HepG2 (cell line): ENCODE results near the gene IRF2. TPM values are rescaled to one million over a fixed set of nuclear protein-coding genes. Genes with fewer than 3 reads are reported as not detected.

ENCODE experiments used
- ATAC-seq: fragments of 200-7000 bp; cut with Tn5 transposase; 3 replicates; pipeline ENCODE4 v1.9.1; 2020; ENCODE audit warnings: mild to moderate bottlenecking, moderate library complexity
- BruUV-seq: library from RNA; stranded (reverse); fragments of 400-500 nt; replicated peaks from 2 replicates; lab custom pipeline; 2021; lab: Mats Ljungman, UMichigan
- CTCF ChIA-PET: fragments of 300-600 bp; formaldehyde crosslinking; extraction: SDS; loops from one replicate; lab custom pipeline; 2021; ENCODE audit warnings: low total read pairs, inconsistent platforms, low intra/inter-chr PET ratio; lab: Yijun Ruan, JAX
- POLR2A ChIA-PET: fragments of 350-600 bp; sonication (Branson Sonifier 250); formaldehyde crosslinking; loops from one replicate; lab custom pipeline; 2020; ENCODE audit warnings: antibody characterized with exemption, inconsistent platforms; lab: Yijun Ruan, JAX
- DNase-seq: peaks from one replicate; pipeline ENCODE4 v3.0.0-alpha.2; 2015; ENCODE audit warnings: low spot score
- FAIRE-seq: peaks from 3 replicates; lab custom pipeline; 2011; peaks lifted over from hg19 to GRCh38; lab: Jason Lieb, UNC
- H2AFZ ChIP-seq: one replicate; pipeline ENCODE4 v1.6.1; 2011; ENCODE audit warnings: low read length, inconsistent platforms
- H3K27ac ChIP-seq: fragments of 300-600 bp; 3 replicates; pipeline ENCODE4 v1.8.0; 2011; ENCODE audit warnings: mixed run types, mild to moderate bottlenecking, mixed read lengths, low read length, inconsistent platforms; ENCODE audit not compliant: insufficient read depth; ENCODE audit errors: extremely low read length
- H3K27me3 ChIP-seq, 2 experiments: fragments of 200-600 bp in 1 of 2; 2 replicates in 1 of 2; 3 replicates in 1 of 2; pipeline versions ENCODE4 v1.6.0 to v1.8.0; 2011; ENCODE audit warnings: low read length in 2 of 2, mild to moderate bottlenecking in 2 of 2, moderate library complexity in 2 of 2, inconsistent platforms in 1 of 2; ENCODE audit not compliant: insufficient read depth in 2 of 2, control insufficient read depth in 1 of 2
- H3K36me3 ChIP-seq, 2 experiments: fragments of 200-600 bp in 1 of 2; replicated peaks in 1 of 2; 2 replicates in 1 of 2; 3 replicates in 1 of 2; pipeline versions ENCODE4 v1.5.1 to v1.8.0; 2011; ENCODE audit warnings: low read length in 2 of 2, inconsistent platforms in 1 of 2; ENCODE audit not compliant: insufficient read depth in 2 of 2, control insufficient read depth in 1 of 2
- H3K4me1 ChIP-seq: 2 replicates; pipeline ENCODE4 v1.5.1; 2012; ENCODE audit warnings: low read length, inconsistent platforms; ENCODE audit not compliant: insufficient read depth
- H3K4me2 ChIP-seq: 2 replicates; pipeline ENCODE4 v1.6.0; 2011; ENCODE audit warnings: low read depth, low read length, inconsistent platforms
- H3K4me3 ChIP-seq, 3 experiments: fragments of 200-600 bp in 1 of 3; sonication (generic), shearing (Covaris generic) in 1 of 3; replicated peaks in 1 of 3; 2 replicates each; pipeline ENCODE4 v1.5.1; 2011 to 2016; ENCODE audit warnings: low read length in 3 of 3, inconsistent platforms in 2 of 3, low read depth in 2 of 3, mild to moderate bottlenecking in 2 of 3, control low read depth in 1 of 3, mixed read lengths in 1 of 3; ENCODE audit not compliant: insufficient read depth in 1 of 3
- H3K79me2 ChIP-seq: one replicate; pipeline ENCODE4 v1.6.1; 2011; ENCODE audit warnings: low read length, inconsistent platforms; ENCODE audit not compliant: insufficient read depth
- H3K9ac ChIP-seq: 2 replicates; pipeline ENCODE4 v1.6.0; 2011; ENCODE audit warnings: mild to moderate bottlenecking, low read depth, low read length, inconsistent platforms; ENCODE audit not compliant: insufficient read depth
- H3K9me3 ChIP-seq: 2 replicates; pipeline ENCODE4 v1.5.1; 2012; ENCODE audit warnings: mild to moderate bottlenecking, low read length
- H4K20me1 ChIP-seq: 2 replicates; pipeline ENCODE4 v1.6.0; 2011; ENCODE audit warnings: inconsistent platforms, mild to moderate bottlenecking, low read length, moderate library complexity; ENCODE audit not compliant: insufficient read depth
- BRF2 ChIP-seq: sonication (generic); formaldehyde crosslinking; IDR thresholded peaks from 2 replicates; pipeline ENCODE4 v1.8.1; 2022; ENCODE audit warnings: mild to moderate bottlenecking, missing genetic modification reagents
- HNF1B ChIP-seq: sonication (generic); formaldehyde crosslinking; IDR thresholded peaks from 2 replicates; pipeline ENCODE4 v1.5.1; 2020; ENCODE audit warnings: mild to moderate bottlenecking, moderate library complexity, missing genetic modification reagents
- KDM6A ChIP-seq: IDR thresholded peaks from 2 replicates; pipeline ENCODE4 v1.6.1; 2016; ENCODE audit warnings: low read depth
- PATZ1 ChIP-seq: sonication (generic); formaldehyde crosslinking; IDR thresholded peaks from 2 replicates; pipeline ENCODE4 v1.4.0; 2020; ENCODE audit warnings: missing genetic modification reagents
- RERE ChIP-seq: IDR thresholded peaks from 2 replicates; pipeline ENCODE4 v1.6.1; 2016; ENCODE audit warnings: low read depth, missing genetic modification reagents, missing compliant biosample characterization
- YEATS2 ChIP-seq: sonication (generic); formaldehyde crosslinking; IDR thresholded peaks from 2 replicates; pipeline ENCODE4 v1.4.0; 2020; ENCODE audit warnings: missing genetic modification reagents, borderline replicate concordance
- ZBTB10 ChIP-seq: sonication (generic); formaldehyde crosslinking; IDR thresholded peaks from 2 replicates; pipeline ENCODE4 v1.4.0; 2020; ENCODE audit warnings: missing genetic modification reagents, borderline replicate concordance
- WGBS: methylation state at CpG from one replicate; pipeline ENCODE4 v1.1.6; 2017; ENCODE audit warnings: low lambda C conversion rate; 5-methylcytosine and 5-hydroxymethylcytosine counted together
- in situ Hi-C: cut with HindIII; loops from 2 replicates; pipeline ENCODE4 v1.10.0; 2017; ENCODE audit warnings: low pct_unique_long_range_greater_than_20kb; ENCODE audit not compliant: extremely low pct_ligation_motif_present
- intact Hi-C: fragments of 100-400 bp; cut with micrococcal nuclease; formaldehyde crosslinking; loops from one replicate; pipeline ENCODE4 v1.10.0; 2022; ENCODE audit not compliant: unreplicated experiment
- polyA plus RNA-seq, 8 experiments: library from polyadenylated mRNA; depleted of rRNA in 3 of 8; stranded (reverse) in 7 of 8; unstranded in 1 of 8; fragments of >200 nt; fragmentation: Illumina TruSeq in 4 of 8; extraction: Trizol in 4 of 8; gene quantifications; 2 replicates each; pipeline versions ENCODE4 v1.2.1 to v1.2.3, GENCODE V29; 2011 to 2016; ENCODE audit warnings: low read depth in 4 of 8, missing spikeins in 1 of 8, mixed read lengths in 1 of 8; ENCODE audit not compliant: insufficient read depth in 1 of 8
- total RNA-seq, 5 experiments: library from RNA; depleted of rRNA; stranded (reverse); fragments of >200 nt; fragmentation: Illumina TruSeq; extraction: Trizol; gene quantifications; 2 replicates each; pipeline ENCODE4 v1.2.3, GENCODE V29; 2016; ENCODE audit warnings: low read depth in 1 of 5

The IRF2 gene
- total and polyA plus RNA-seq, 2 of the 13 experiments (the other 11 are each of a cell fraction or from before 2014, with no cell fraction given) = 15.5 to 28.8 TPM

GRCh38 chr4:184463856-184464255, 10.5 kb downstream of the IRF2 start:
- peaks cover 36% of the 10 kb centered on the region for H4K20me1 ChIP-seq
- no peaks in the 10 kb centered on the region for H3K9me3 ChIP-seq
- intact Hi-C loops = loop anchor here (2.0 to 10.0 kb wide), 2 partner anchors 23 to 1271 kb away; no protein-coding TSS in a partner anchor
- ChIA-PET POLR2A (interaction anchor here (2.2 kb wide), 1 partner anchor 11 kb away, joined by 16 read pairs; the partner anchor contains the start of gene IRF2), CTCF (no interaction called here)
- FAIRE-seq (no peak), ATAC-seq (no peak), DNase-seq (no peak)
- H3K4me3 ChIP-seq = no peak overlapping the region
- WGBS = 98% methylated on average over 5 of the region's 5 CpGs
- H3K27ac ChIP-seq = no peak overlapping the region
- no peaks in the 10 kb centered on the region for H3K27me3 ChIP-seq
- H3K4me1 ChIP-seq = peaks cover 42% of the 10 kb centered on the region
- in situ Hi-C loops = no loop called here
- H3K4me2 ChIP-seq = no peak overlapping the region
- no peak overlapping the region for H3K9ac ChIP-seq
- H3K79me2 ChIP-seq = peaks cover 75% of the 10 kb centered on the region
- peaks cover 0 to 3% of the 10 kb centered on the region in 2 experiments; a peak in 1 of 5 replicates for H3K36me3 ChIP-seq
- no peak overlapping the region for H2AFZ ChIP-seq
- TF ChIP-seq YEATS2 (CRISPR knock-in tag) (no peak), ZBTB10 (CRISPR knock-in tag) (no peak), PATZ1 (no peak), KDM6A (no peak), BRF2 (no peak), RERE (CRISPR knock-in tag) (no peak), HNF1B (no peak)
- BruUV-seq = no TSS peak
